ENCODE measurements around the gene OR5I1.
"Not testable (repeated sequence)": the region's sequence is repeated elsewhere in the genome, so short reads cannot be mapped to it uniquely, and the experiment has no call there.

Gene OR5I1

GRCh38 chr11:55936300-55936699, at the start of gene OR5I1:
TSS of gene OR5I1 (minus strand) at chr11:55936400. CDS start at chr11:55936400, 0 bp downstream.
- DNase-seq = no peak

- no peak for DNase-seq
These were observed 34.7 kb upstream of the OR5I1 start for GRCh38 chr11:55970935-55971334.

- DNase-seq = no peak
These were observed 33.6 kb upstream of the OR5I1 start, which contains the start of gene OR10AG1 for GRCh38 chr11:55969845-55970244. TSS of gene OR10AG1 (minus strand) at chr11:55969945. CDS start at chr11:55969907, 38 bp downstream.

- DNase-seq = no peak
These were observed 31.7 kb upstream of the OR5I1 start for GRCh38 chr11:55967914-55968313.

GRCh38 chr11:55966391-55966790, 30.2 kb upstream of the OR5I1 start:
- no peak for DNase-seq

GRCh38 chr11:55956521-55956920, 20.3 kb upstream of the OR5I1 start:
- DNase-seq = no peak

GRCh38 chr11:55949330-55949729, 13.1 kb upstream of the OR5I1 start:
- DNase-seq = no peak

GRCh38 chr11:55942785-55943392, 6.7 kb upstream of the OR5I1 start:
- DNase-seq = no peak

- no peak for DNase-seq
These were observed 15.7 kb downstream of the OR5I1 start for GRCh38 chr11:55920537-55920936.

- DNase-seq = no peak
These were observed 21.7 kb downstream of the OR5I1 start, which contains the start of gene OR5W2 for GRCh38 chr11:55914482-55914881. TSS of gene OR5W2 (minus strand) at chr11:55914582. CDS start at chr11:55914582, 0 bp downstream.

- no peak for DNase-seq
These were observed 33.9 kb downstream of the OR5I1 start for GRCh38 chr11:55902308-55902707.

GRCh38 chr11:55895216-55895615, 41.0 kb downstream of the OR5I1 start:
- no peak for DNase-seq

GRCh38 chr11:55885481-55885880, 50.7 kb downstream of the OR5I1 start:
- not testable (repeated sequence) for DNase-seq
